H1 (cell line): Measurements from ENCODE around the gene PAX4. TPM values are rescaled to one million over a fixed set of nuclear protein-coding genes. Genes with fewer than 3 reads are reported as not detected.

Experiments
- CTCF ChIA-PET: fragments of 300-600 bp; sonication (Branson Sonifier 250); formaldehyde crosslinking; loops from one replicate; lab custom pipeline; 2021; ENCODE audit not compliant: partially characterized antibody; lab: Charles Lee
- POLR2A ChIA-PET: fragments of 300-600 bp; sonication (Branson Sonifier 250); formaldehyde crosslinking; loops from one replicate; lab custom pipeline; 2021; ENCODE audit warnings: inconsistent platforms; ENCODE audit not compliant: partially characterized antibody; lab: Charles Lee
- DNase-seq, 2 experiments: peaks; one replicate each; pipeline versions ENCODE4 v3.0.0 to v3.0.0-alpha.2; 2010 to 2022; ENCODE audit warnings: low spot score in 2 of 2, low read depth in 1 of 2, mixed read lengths in 1 of 2
- FAIRE-seq: peaks from 2 replicates; lab custom pipeline; 2011; peaks lifted over from hg19 to GRCh38; lab: Jason Lieb, UNC
- H2AFZ ChIP-seq: 2 replicates; pipeline ENCODE4 v1.8.1; 2012; ENCODE audit warnings: low read length, inconsistent platforms
- H2AK5ac ChIP-seq: 2 replicates; pipeline ENCODE4 v1.6.1; 2013; ENCODE audit warnings: low read depth, low read length
- H2BK120ac ChIP-seq: replicated peaks from 2 replicates; pipeline ENCODE3; 2013; ENCODE audit warnings: low read depth, low read length, inconsistent platforms
- H2BK12ac ChIP-seq: 2 replicates; pipeline ENCODE4 v1.6.1; 2013; ENCODE audit warnings: low read depth, low read length
- H2BK15ac ChIP-seq: 2 replicates; pipeline ENCODE4 v1.6.1; 2013; ENCODE audit warnings: low read length
- H2BK20ac ChIP-seq: 2 replicates; pipeline ENCODE4 v1.6.1; 2013; ENCODE audit warnings: low read length
- H2BK5ac ChIP-seq: 2 replicates; pipeline ENCODE4 v1.6.1; 2013; ENCODE audit warnings: low read depth, low read length
- H3K14ac ChIP-seq: 2 replicates; pipeline ENCODE4 v1.6.1; 2013; ENCODE audit warnings: inconsistent platforms; ENCODE audit not compliant: insufficient read length
- H3K18ac ChIP-seq: 2 replicates; pipeline ENCODE4 v1.6.1; 2013; ENCODE audit warnings: low read length; ENCODE audit errors: extremely low read depth
- H3K23ac ChIP-seq: 2 replicates; pipeline ENCODE4 v1.6.1; 2013; ENCODE audit warnings: inconsistent platforms; ENCODE audit not compliant: insufficient read length
- H3K23me2 ChIP-seq: 2 replicates; pipeline ENCODE4 v1.6.1; 2013; ENCODE audit warnings: low read depth, low read length
- H3K27ac ChIP-seq: 2 replicates; pipeline ENCODE4 v1.6.1; 2011; ENCODE audit warnings: low read depth, low read length, inconsistent platforms
- H3K27me3 ChIP-seq, 4 experiments: replicated peaks in 1 of 4; 1 replicate in 1 of 4; 2 replicates in 3 of 4; pipeline versions ENCODE4 v1.6.1 to v1.8.1; 2011 to 2013; ENCODE audit warnings: low read length in 3 of 4, mild to moderate bottlenecking in 3 of 4, inconsistent platforms in 2 of 4, mixed read lengths in 2 of 4, moderate library complexity in 1 of 4; ENCODE audit not compliant: control insufficient read depth in 3 of 4, insufficient read depth in 3 of 4; ENCODE audit errors: extremely low read depth in 1 of 4
- H3K36me3 ChIP-seq, 4 experiments: 2 replicates each; pipeline versions ENCODE4 v1.6.1 to v1.8.1; 2011 to 2013; ENCODE audit warnings: mild to moderate bottlenecking in 4 of 4, low read length in 3 of 4, moderate library complexity in 2 of 4, control low read depth in 1 of 4, inconsistent platforms in 1 of 4; ENCODE audit not compliant: insufficient read depth in 4 of 4, control insufficient read depth in 2 of 4
- H3K4ac ChIP-seq: replicated peaks from 2 replicates; pipeline ENCODE3; 2013; ENCODE audit warnings: low read length, low read depth, mixed read lengths, inconsistent platforms; ENCODE audit not compliant: insufficient read length
- H3K4me1 ChIP-seq, 4 experiments: replicated peaks in 1 of 4; 1 replicate in 1 of 4; 2 replicates in 3 of 4; pipeline versions ENCODE4 v1.6.1 to v1.8.1; 2011 to 2013; ENCODE audit warnings: low read length in 3 of 4, inconsistent platforms in 2 of 4, mixed read lengths in 1 of 4; ENCODE audit not compliant: insufficient read depth in 4 of 4, control insufficient read depth in 3 of 4
- H3K4me2 ChIP-seq, 2 experiments: 2 replicates each; pipeline versions ENCODE4 v1.6.1 to v1.8.1; 2011 to 2013; ENCODE audit warnings: low read depth in 2 of 2, low read length in 2 of 2, control low read depth in 1 of 2, inconsistent platforms in 1 of 2, mild to moderate bottlenecking in 1 of 2; ENCODE audit not compliant: insufficient read depth in 1 of 2
- H3K4me3 ChIP-seq, 4 experiments: fragments of 200-600, 300-600 bp in 1 of 4; sonication (generic), shearing (Covaris generic), sonication (Bioruptor Twin) in 1 of 4; 2 replicates each; pipeline versions ENCODE4 v1.5.1 to v1.8.1; 2011 to 2016; ENCODE audit warnings: low read length in 4 of 4, low read depth in 3 of 4, control low read depth in 2 of 4, inconsistent platforms in 2 of 4, mild to moderate bottlenecking in 2 of 4, mixed read lengths in 1 of 4, moderate library complexity in 1 of 4; ENCODE audit not compliant: insufficient read depth in 2 of 4; ENCODE audit errors: extremely low read depth in 1 of 4
- H3K56ac ChIP-seq: replicated peaks from 2 replicates; pipeline ENCODE3; 2013; ENCODE audit warnings: low read depth, mild to moderate bottlenecking, mixed read lengths, low read length, inconsistent platforms; ENCODE audit not compliant: insufficient read length
- H3K79me1 ChIP-seq: 2 replicates; pipeline ENCODE4 v1.6.1; 2013; ENCODE audit warnings: low read depth, low read length, control low read depth
- H3K79me2 ChIP-seq, 2 experiments: 2 replicates each; pipeline versions ENCODE4 v1.6.1 to v1.8.1; 2012 to 2013; ENCODE audit warnings: low read length in 2 of 2, mild to moderate bottlenecking in 2 of 2, inconsistent platforms in 1 of 2; ENCODE audit not compliant: insufficient read depth in 2 of 2, control insufficient read depth in 1 of 2
- H3K9ac ChIP-seq, 4 experiments: replicated peaks in 1 of 4; 1 replicate in 1 of 4; 2 replicates in 3 of 4; pipeline versions ENCODE4 v1.6.1 to v1.8.1; 2011 to 2013; ENCODE audit warnings: low read depth in 3 of 4, low read length in 3 of 4, control low read depth in 2 of 4, mild to moderate bottlenecking in 2 of 4, moderate library complexity in 2 of 4, inconsistent platforms in 1 of 4; ENCODE audit errors: extremely low read depth in 1 of 4
- H3K9me3 ChIP-seq, 2 experiments: 2 replicates each; pipeline versions ENCODE4 v1.6.1 to v1.8.1; 2012 to 2013; ENCODE audit warnings: mild to moderate bottlenecking in 2 of 2, moderate library complexity in 2 of 2, control low read depth in 1 of 2, inconsistent platforms in 1 of 2, low read depth in 1 of 2, low read length in 1 of 2, mixed read lengths in 1 of 2; ENCODE audit not compliant: insufficient read depth in 2 of 2
- H4K20me1 ChIP-seq, 2 experiments: replicated peaks in 1 of 2; 2 replicates each; pipeline versions ENCODE3 to v1.8.1; 2011 to 2013; ENCODE audit warnings: inconsistent platforms in 2 of 2, low read length in 2 of 2, mild to moderate bottlenecking in 1 of 2; ENCODE audit not compliant: insufficient read depth in 2 of 2, control insufficient read depth in 1 of 2
- H4K5ac ChIP-seq: 2 replicates; pipeline ENCODE4 v1.6.1; 2013; ENCODE audit warnings: low read length, low read depth, mixed read lengths, inconsistent platforms; ENCODE audit not compliant: insufficient read length
- H4K8ac ChIP-seq: 2 replicates; pipeline ENCODE4 v1.8.0; 2013; ENCODE audit warnings: mild to moderate bottlenecking, moderate library complexity, low read length, inconsistent platforms; ENCODE audit not compliant: insufficient read depth; ENCODE audit errors: extremely low read depth
- H4K91ac ChIP-seq: replicated peaks from 2 replicates; pipeline ENCODE3; 2013; ENCODE audit warnings: low read length, mixed read lengths, inconsistent platforms; ENCODE audit not compliant: insufficient read length
- BRCA1 ChIP-seq: IDR thresholded peaks from 2 replicates; pipeline ENCODE4 v1.6.1; 2012; ENCODE audit warnings: low read depth, low read length, improper control_type of control experiment
- CTBP2 ChIP-seq: IDR thresholded peaks from 2 replicates; pipeline ENCODE4 v1.7.0; 2011; ENCODE audit warnings: borderline replicate concordance, mild to moderate bottlenecking, moderate library complexity, mixed read lengths, low read length; ENCODE audit not compliant: insufficient read depth, insufficient read length
- POLR2AphosphoS5 ChIP-seq: IDR thresholded peaks from 2 replicates; pipeline ENCODE4 v1.6.1; 2011; ENCODE audit warnings: low read depth, low read length
- RBBP5 ChIP-seq: IDR thresholded peaks from 2 replicates; pipeline ENCODE4 v1.7.1; 2012; ENCODE audit warnings: low read depth, mild to moderate bottlenecking, inconsistent platforms, low read length, moderate library complexity, borderline replicate concordance
- SP1 ChIP-seq: IDR thresholded peaks from 2 replicates; pipeline ENCODE4 v1.6.1; 2011; ENCODE audit warnings: low read depth, low read length
- YY1 ChIP-seq: IDR thresholded peaks from 2 replicates; pipeline ENCODE4 v1.6.1; 2011; ENCODE audit warnings: low read depth, mild to moderate bottlenecking, low read length
- WGBS, 2 experiments: shearing (Covaris generic) in 1 of 2; methylation state at CpG; one replicate each; pipeline versions ENCODE4 v1.1.6 to v1.1.7; 2013 to 2015; ENCODE audit warnings: low lambda C conversion rate in 2 of 2, mixed read lengths in 2 of 2, inconsistent platforms in 1 of 2, low coverage in 1 of 2, missing lambda C conversion rate in 1 of 2; ENCODE audit not compliant: insufficient replicate concordance in 2 of 2, insufficient coverage in 1 of 2, insufficient read length in 1 of 2; ENCODE audit errors: extremely low coverage in 1 of 2, missing lambda C conversion rate in 1 of 2; 5-methylcytosine and 5-hydroxymethylcytosine counted together
- polyA plus RNA-seq, 7 experiments: library from polyadenylated mRNA; depleted of rRNA in 3 of 7; stranded (reverse) in 5 of 7; unstranded in 2 of 7; fragments of >200 nt in 5 of 7; fragments of 200-250 nt in 2 of 7; gene quantifications; 1 replicate in 5 of 7; 2 replicates in 1 of 7; 4 replicates in 1 of 7; pipeline versions ENCODE4 v1.2.1 to v1.2.3, GENCODE V29; 2011 to 2013; ENCODE audit warnings: missing spikeins in 2 of 7, mixed read lengths in 2 of 7
- total RNA-seq: library from RNA; stranded (reverse); fragmentation: NEBNext Ultra II Directional; extraction: Animal tissue kit (Norgen Biotek cat#: 25700); gene quantifications from 2 replicates; pipeline ENCODE4 v1.2.1, GENCODE V29; 2021
- TF ChIP-seq, protein P1 (sequence below), 3 experiments: IDR thresholded peaks; 1 replicate in 2 of 3; 2 replicates in 1 of 3; pipeline versions ENCODE4 v1.5.1 to v1.6.1; 2011; ENCODE audit warnings: low read length in 3 of 3, mild to moderate bottlenecking in 3 of 3, inconsistent platforms in 2 of 3, low read depth in 1 of 3, moderate library complexity in 1 of 3; ENCODE audit not compliant: insufficient read depth in 1 of 3; ENCODE audit errors: control extremely low read depth in 1 of 3
- TF ChIP-seq, protein P2 (sequence below): IDR thresholded peaks from 2 replicates; pipeline ENCODE4 v1.6.1; 2012; ENCODE audit warnings: low read length, inconsistent platforms
- TF ChIP-seq, protein P3 (sequence below): IDR thresholded peaks from 2 replicates; pipeline ENCODE4 v1.6.1; 2011; ENCODE audit warnings: low read depth, mild to moderate bottlenecking, low read length; ENCODE audit not compliant: insufficient read depth

The PAX4 gene
- total and polyA plus RNA-seq, 2 of the 8 experiments (the other 6 are each of a cell fraction or from before 2014, with no cell fraction given) = 0.20 TPM; not detected in 1

DNA sequence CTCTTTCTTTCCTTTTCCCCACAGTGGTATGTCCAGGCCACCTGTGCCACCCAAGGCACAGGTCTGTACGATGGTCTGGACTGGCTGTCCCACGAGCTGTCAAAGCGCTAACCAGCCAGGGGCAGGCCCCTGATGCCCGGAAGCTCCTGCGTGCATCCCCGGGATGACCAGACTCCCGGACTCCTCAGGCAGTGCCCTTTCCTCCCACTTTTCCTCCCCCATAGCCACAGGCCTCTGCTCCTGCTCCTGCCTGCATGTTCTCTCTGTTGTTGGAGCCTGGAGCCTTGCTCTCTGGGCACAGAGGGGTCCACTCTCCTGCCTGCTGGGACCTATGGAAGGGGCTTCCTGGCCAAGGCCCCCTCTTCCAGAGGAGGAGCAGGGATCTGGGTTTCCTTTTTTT, 26.8 kb downstream of the PAX4 start:
- Histone ChIP-seq H3K4me2 (no peak overlapping the region), H3K4me3 (no peak overlapping the region), H3K27me3 (peaks cover 3 to 17% (median 17%) of the 10 kb centered on the region in 4 experiments), H3K18ac (no peak overlapping the region), H2BK120ac (no peak overlapping the region), H4K20me1 (peaks cover 0 to 5% of the 10 kb centered on the region in 2 experiments), H4K8ac (no peak overlapping the region; the same call in 1 of the 2 replicates), H2AFZ (no peak overlapping the region), H3K36me3 (peaks cover 5 to 15% (median 13%) of the 10 kb centered on the region in 4 experiments), H3K9ac (no peak overlapping the region), H3K79me2 (no peaks in the 10 kb centered on the region), H3K23ac (no peak overlapping the region), H2BK15ac (no peak overlapping the region), H3K14ac (no peak overlapping the region), H3K79me1 (no peaks in the 10 kb centered on the region), H4K91ac (no peak overlapping the region), H3K27ac (no peak overlapping the region), H3K56ac (no peak overlapping the region), H2BK20ac (no peak overlapping the region), H3K4me1 (peaks cover 0 to 6% (median under 1%) of the 10 kb centered on the region in 4 experiments; a peak in 2 of 7 replicates), H4K5ac (no peak overlapping the region), H2BK12ac (no peak overlapping the region), H3K4ac (no peak overlapping the region), H2AK5ac (no peak overlapping the region), H3K9me3 (no peaks in the 10 kb centered on the region), H3K23me2 (peaks cover 2% of the 10 kb centered on the region), H2BK5ac (no peak overlapping the region)
- ChIA-PET CTCF (interaction anchor here (0.6 to 8.1 kb wide), 6 partner anchors 10 to 37 kb away, joined by 3 to 55 read pairs (median 4); no protein-coding TSS in a partner anchor), POLR2A (interaction anchor here (1.3 kb wide), 1 partner anchor 30 kb away, joined by 5 read pairs; no protein-coding TSS in a partner anchor)
- DNase-seq (no peak), FAIRE-seq (no peak)
- WGBS, 2 experiments = 94% methylated on average over 7 of the region's 7 CpGs; no CpG with 5 or more reads in 1 of the 2 experiments
- TF ChIP-seq POLR2AphosphoS5 (no peak), CTBP2 (no peak), YY1 (no peak), SP1 (no peak), RBBP5 (no peak), BRCA1 (no peak)
- TF ChIP-seq, protein P1, sequence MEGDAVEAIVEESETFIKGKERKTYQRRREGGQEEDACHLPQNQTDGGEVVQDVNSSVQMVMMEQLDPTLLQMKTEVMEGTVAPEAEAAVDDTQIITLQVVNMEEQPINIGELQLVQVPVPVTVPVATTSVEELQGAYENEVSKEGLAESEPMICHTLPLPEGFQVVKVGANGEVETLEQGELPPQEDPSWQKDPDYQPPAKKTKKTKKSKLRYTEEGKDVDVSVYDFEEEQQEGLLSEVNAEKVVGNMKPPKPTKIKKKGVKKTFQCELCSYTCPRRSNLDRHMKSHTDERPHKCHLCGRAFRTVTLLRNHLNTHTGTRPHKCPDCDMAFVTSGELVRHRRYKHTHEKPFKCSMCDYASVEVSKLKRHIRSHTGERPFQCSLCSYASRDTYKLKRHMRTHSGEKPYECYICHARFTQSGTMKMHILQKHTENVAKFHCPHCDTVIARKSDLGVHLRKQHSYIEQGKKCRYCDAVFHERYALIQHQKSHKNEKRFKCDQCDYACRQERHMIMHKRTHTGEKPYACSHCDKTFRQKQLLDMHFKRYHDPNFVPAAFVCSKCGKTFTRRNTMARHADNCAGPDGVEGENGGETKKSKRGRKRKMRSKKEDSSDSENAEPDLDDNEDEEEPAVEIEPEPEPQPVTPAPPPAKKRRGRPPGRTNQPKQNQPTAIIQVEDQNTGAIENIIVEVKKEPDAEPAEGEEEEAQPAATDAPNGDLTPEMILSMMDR (IDR thresholded peaks at IDR 0.05; ENCODE audit: control extremely low read depth in 1 of 3, insufficient read depth in 1 of 3, low read depth in 1 of 3, low read length in 3 of 3) = no peak
- TF ChIP-seq, protein P2, sequence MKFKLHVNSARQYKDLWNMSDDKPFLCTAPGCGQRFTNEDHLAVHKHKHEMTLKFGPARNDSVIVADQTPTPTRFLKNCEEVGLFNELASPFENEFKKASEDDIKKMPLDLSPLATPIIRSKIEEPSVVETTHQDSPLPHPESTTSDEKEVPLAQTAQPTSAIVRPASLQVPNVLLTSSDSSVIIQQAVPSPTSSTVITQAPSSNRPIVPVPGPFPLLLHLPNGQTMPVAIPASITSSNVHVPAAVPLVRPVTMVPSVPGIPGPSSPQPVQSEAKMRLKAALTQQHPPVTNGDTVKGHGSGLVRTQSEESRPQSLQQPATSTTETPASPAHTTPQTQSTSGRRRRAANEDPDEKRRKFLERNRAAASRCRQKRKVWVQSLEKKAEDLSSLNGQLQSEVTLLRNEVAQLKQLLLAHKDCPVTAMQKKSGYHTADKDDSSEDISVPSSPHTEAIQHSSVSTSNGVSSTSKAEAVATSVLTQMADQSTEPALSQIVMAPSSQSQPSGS = no peak
- TF ChIP-seq, protein P3, sequence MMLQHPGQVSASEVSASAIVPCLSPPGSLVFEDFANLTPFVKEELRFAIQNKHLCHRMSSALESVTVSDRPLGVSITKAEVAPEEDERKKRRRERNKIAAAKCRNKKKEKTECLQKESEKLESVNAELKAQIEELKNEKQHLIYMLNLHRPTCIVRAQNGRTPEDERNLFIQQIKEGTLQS = no peak
